GM23248 (cell line): ENCODE results near the gene PTAR1.

ENCODE experiments used
- EZH2 ChIP-seq: fragments of 200-600 bp; sonication (generic); IDR thresholded peaks from 2 replicates; pipeline ENCODE4 v1.6.1; 2018; ENCODE audit warnings: antibody characterized with exemption, mild to moderate bottlenecking; ENCODE audit not compliant: insufficient read depth, poor library complexity, severe bottlenecking
- EZH2phosphoT487 ChIP-seq: fragments of 200-600 bp; sonication (generic); IDR thresholded peaks from 2 replicates; pipeline ENCODE4 v1.6.1; 2018; ENCODE audit warnings: antibody characterized with exemption, moderate library complexity, mild to moderate bottlenecking, low read depth; ENCODE audit not compliant: insufficient read depth

- TF ChIP-seq EZH2: no peak
- no peak for TF ChIP-seq EZH2phosphoT487
These were observed 8.9 kb upstream of the PTAR1 start for GRCh38 chr9:69768716-69769115.
